Measurements from ENCODE around the gene CLEC4F. TPM values are rescaled to one million over a fixed set of nuclear protein-coding genes. Genes with fewer than 3 reads are reported as not detected.

Gene CLEC4F
- total RNA-seq, 2 experiments from 2014 or later = not detected

- no peaks in the 10 kb centered on the region for H3K4me1 ChIP-seq (ENCODE audit: insufficient read depth, low read length)
- intact Hi-C loops (cut with DNase I, micrococcal nuclease) = no loop called here
- H3K36me3 Mint-ChIP-seq (ENCODE audit: low read depth) = no peaks in the 10 kb centered on the region
- peaks cover 39% of the 10 kb centered on the region for H3K27me3 Mint-ChIP-seq
- H3K4me1 Mint-ChIP-seq (ENCODE audit: low read depth) = no peaks in the 10 kb centered on the region
- H3K9me3 ChIP-seq (ENCODE audit: control insufficient read depth in 1 of 2, insufficient read depth in 1 of 2, low read length in 2 of 2) = no peaks in the 10 kb centered on the region
- H3K36me3 ChIP-seq (ENCODE audit: insufficient read depth, low read length) = no peaks in the 10 kb centered on the region
- no peak for TF ChIP-seq CTCF (IDR thresholded peaks at IDR 0.05)
- H3K4me3 Mint-ChIP-seq = no peak overlapping the region
- peaks cover 15 to 16% of the 10 kb centered on the region in 2 experiments for H3K27me3 ChIP-seq (ENCODE audit: control insufficient read depth in 1 of 2, insufficient read depth in 2 of 2, low read length in 2 of 2)
- ChIA-PET CTCF (no interaction called here), POLR2A (no interaction called here)
- DNase-seq = no peak
- H3K27ac ChIP-seq (ENCODE audit: low read depth in 1 of 2, low read length in 2 of 2) = no peak overlapping the region
- ATAC-seq (ENCODE audit: poor library complexity) = no peak
- H3K9me3 Mint-ChIP-seq = no peaks in the 10 kb centered on the region
- H3K27ac Mint-ChIP-seq = no peak overlapping the region
- H3K4me3 ChIP-seq (ENCODE audit: low read length) = no peak overlapping the region
Measured at GRCh38 chr2:70777450-70777849, 42.9 kb downstream of the CLEC4F start.

- Histone ChIP-seq H3K9me3 (ENCODE audit: control insufficient read depth in 1 of 2, insufficient read depth in 1 of 2, low read length in 2 of 2) (no peaks in the 10 kb centered on the region), H3K36me3 (ENCODE audit: insufficient read depth, low read length) (no peaks in the 10 kb centered on the region), H3K27ac (ENCODE audit: low read depth in 1 of 2, low read length in 2 of 2) (no peak overlapping the region), H3K4me3 (ENCODE audit: low read length) (no peak overlapping the region), H3K4me1 (ENCODE audit: insufficient read depth, low read length) (no peaks in the 10 kb centered on the region), H3K27me3 (ENCODE audit: control insufficient read depth in 1 of 2, insufficient read depth in 2 of 2, low read length in 2 of 2) (peaks cover 16 to 24% of the 10 kb centered on the region in 2 experiments)
- no peaks in the 10 kb centered on the region for H3K36me3 Mint-ChIP-seq (ENCODE audit: low read depth)
- TF ChIP-seq CTCF (IDR thresholded peaks at IDR 0.05) = no peak
- H3K4me1 Mint-ChIP-seq (ENCODE audit: low read depth) = no peaks in the 10 kb centered on the region
- no peaks in the 10 kb centered on the region for H3K9me3 Mint-ChIP-seq
- H3K4me3 Mint-ChIP-seq = no peak overlapping the region
- peaks cover 49% of the 10 kb centered on the region for H3K27me3 Mint-ChIP-seq
- no peak for ATAC-seq (ENCODE audit: poor library complexity)
- DNase-seq = no peak
- intact Hi-C loops (cut with DNase I, micrococcal nuclease) = no loop called here
- CTCF ChIA-PET = no interaction called here
- no peak overlapping the region for H3K27ac Mint-ChIP-seq
- POLR2A ChIA-PET = no interaction called here
Measured at GRCh38 chr2:70776266-70776665, 44.1 kb downstream of the CLEC4F start.

GRCh38 chr2:70775141-70775540 lies 45.3 kb downstream of the CLEC4F start:
- H3K4me3 ChIP-seq (ENCODE audit: low read length) = no peak overlapping the region
- CTCF ChIA-PET = no interaction called here
- no peak overlapping the region for H3K4me3 Mint-ChIP-seq
- no peak for ATAC-seq (ENCODE audit: poor library complexity)
- no peaks in the 10 kb centered on the region for H3K4me1 ChIP-seq (ENCODE audit: insufficient read depth, low read length)
- H3K4me1 Mint-ChIP-seq (ENCODE audit: low read depth) = no peaks in the 10 kb centered on the region
- H3K27ac Mint-ChIP-seq = no peak overlapping the region
- H3K27me3 ChIP-seq (ENCODE audit: control insufficient read depth in 1 of 2, insufficient read depth in 2 of 2, low read length in 2 of 2) = peaks cover 16 to 24% of the 10 kb centered on the region in 2 experiments
- no peaks in the 10 kb centered on the region for H3K9me3 Mint-ChIP-seq
- intact Hi-C loops (cut with DNase I, micrococcal nuclease) = no loop called here
- no peak for TF ChIP-seq CTCF (IDR thresholded peaks at IDR 0.05)
- H3K36me3 ChIP-seq (ENCODE audit: insufficient read depth, low read length) = no peaks in the 10 kb centered on the region
- no peak for DNase-seq
- H3K36me3 Mint-ChIP-seq (ENCODE audit: low read depth) = no peaks in the 10 kb centered on the region
- H3K27ac ChIP-seq (ENCODE audit: low read depth in 1 of 2, low read length in 2 of 2) = no peak overlapping the region
- POLR2A ChIA-PET = no interaction called here
- peaks cover 57% of the 10 kb centered on the region for H3K27me3 Mint-ChIP-seq
- H3K9me3 ChIP-seq (ENCODE audit: control insufficient read depth in 1 of 2, insufficient read depth in 1 of 2, low read length in 2 of 2) = no peaks in the 10 kb centered on the region

All from CD4-positive, alpha-beta T cell (primary cell).